ENCODE data around the gene ANKRD39.

DNA sequence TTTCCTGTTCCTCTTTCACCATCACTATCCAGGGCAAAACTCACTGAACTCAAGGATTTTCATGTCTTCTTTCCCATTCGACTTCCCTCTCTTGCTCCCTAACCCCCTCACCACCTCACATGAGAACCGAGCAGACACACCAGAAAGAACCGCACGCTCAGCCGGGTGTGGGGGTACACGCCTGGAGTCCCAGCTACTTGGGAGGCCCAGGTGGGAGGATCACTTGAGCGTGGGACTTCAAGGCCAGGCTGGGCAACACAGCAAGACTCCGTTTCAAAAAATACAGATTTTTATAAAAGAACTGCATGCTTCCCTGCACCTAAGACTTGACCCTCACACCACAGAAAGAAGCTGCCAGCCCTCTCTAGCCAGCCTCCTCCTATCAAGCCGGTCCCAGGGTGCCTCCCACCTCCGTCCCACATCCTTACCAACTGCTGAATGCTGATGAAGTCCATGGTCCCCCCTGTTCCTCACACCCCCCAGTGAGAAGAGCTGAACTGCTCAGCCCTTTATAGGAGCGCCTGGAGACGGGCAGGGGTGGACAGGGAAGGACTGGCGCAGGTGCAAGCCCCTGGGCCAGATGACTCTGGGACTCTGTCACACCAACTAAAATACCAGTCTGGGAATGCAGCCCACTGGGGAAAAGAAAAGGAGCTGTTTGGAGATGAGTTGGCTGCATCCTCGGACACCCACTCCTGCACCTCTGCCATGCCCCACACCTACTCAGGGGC lies 14.1 kb downstream of the ANKRD39 start, which contains the start of gene ANKRD23:
- TF ChIP-seq, protein P1, sequence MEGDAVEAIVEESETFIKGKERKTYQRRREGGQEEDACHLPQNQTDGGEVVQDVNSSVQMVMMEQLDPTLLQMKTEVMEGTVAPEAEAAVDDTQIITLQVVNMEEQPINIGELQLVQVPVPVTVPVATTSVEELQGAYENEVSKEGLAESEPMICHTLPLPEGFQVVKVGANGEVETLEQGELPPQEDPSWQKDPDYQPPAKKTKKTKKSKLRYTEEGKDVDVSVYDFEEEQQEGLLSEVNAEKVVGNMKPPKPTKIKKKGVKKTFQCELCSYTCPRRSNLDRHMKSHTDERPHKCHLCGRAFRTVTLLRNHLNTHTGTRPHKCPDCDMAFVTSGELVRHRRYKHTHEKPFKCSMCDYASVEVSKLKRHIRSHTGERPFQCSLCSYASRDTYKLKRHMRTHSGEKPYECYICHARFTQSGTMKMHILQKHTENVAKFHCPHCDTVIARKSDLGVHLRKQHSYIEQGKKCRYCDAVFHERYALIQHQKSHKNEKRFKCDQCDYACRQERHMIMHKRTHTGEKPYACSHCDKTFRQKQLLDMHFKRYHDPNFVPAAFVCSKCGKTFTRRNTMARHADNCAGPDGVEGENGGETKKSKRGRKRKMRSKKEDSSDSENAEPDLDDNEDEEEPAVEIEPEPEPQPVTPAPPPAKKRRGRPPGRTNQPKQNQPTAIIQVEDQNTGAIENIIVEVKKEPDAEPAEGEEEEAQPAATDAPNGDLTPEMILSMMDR (IDR thresholded peaks at IDR 0.05): no peak
- TF ChIP-seq POLR2A (IDR thresholded peaks at IDR 0.05) (no peak), POLR2AphosphoS5 (IDR thresholded peaks at IDR 0.05) (no peak)

Data from transverse colon (tissue), 4 donors.